Stimulated activated memory B cell treated with anti-CD40 and anti-IgM and Interleukin-4, amounts not matched to agents 10 μg/mL and 1 μg/mL and 100 μg/mL, for 72 hours (primary cell): ENCODE measurements around the gene WDR37.
"Not testable (repeated sequence)": the region's sequence is repeated elsewhere in the genome, so short reads cannot be mapped to it uniquely, and the experiment has no call there.

ENCODE experiments used
- ATAC-seq: fragments of 150-1000 bp; cut with Tn5 transposase; 2 replicates; pipeline ENCODE4 v1.10.0; 2021
- H3K27ac Mint-ChIP-seq: one replicate; pipeline ENCODE4 v1.8.0; 2022; ENCODE audit warnings: mild to moderate bottlenecking, mixed read lengths
- H3K27me3 Mint-ChIP-seq: one replicate; pipeline ENCODE4 v1.8.0; 2022; ENCODE audit warnings: mixed read lengths
- H3K36me3 Mint-ChIP-seq: one replicate; pipeline ENCODE4 v1.8.0; 2022; ENCODE audit warnings: mixed read lengths
- H3K4me1 Mint-ChIP-seq: one replicate; pipeline ENCODE4 v1.8.0; 2022; ENCODE audit warnings: mixed read lengths
- H3K4me3 Mint-ChIP-seq: one replicate; pipeline ENCODE4 v1.8.0; 2022; ENCODE audit warnings: mild to moderate bottlenecking, moderate library complexity, mixed read lengths
- H3K9me3 Mint-ChIP-seq: one replicate; pipeline ENCODE4 v1.8.0; 2022; ENCODE audit warnings: mixed read lengths

Gene WDR37

GRCh38 chr10:1049425-1049958, 6.7 kb upstream of the WDR37 start:
- Mint-ChIP-seq H3K4me3 (peak overlapping the region; percentile 88), H3K27me3 (no peaks in the 10 kb centered on the region), H3K4me1 (peaks cover 50% of the 10 kb centered on the region), H3K9me3 (no peaks in the 10 kb centered on the region), H3K27ac (peak overlapping the region; percentile 96), H3K36me3 (peaks cover 34% of the 10 kb centered on the region)
- no peak for ATAC-seq

GRCh38 chr10:1050145-1050544, 6.0 kb upstream of the WDR37 start:
- Mint-ChIP-seq H3K27me3 (no peaks in the 10 kb centered on the region), H3K4me1 (peaks cover 50% of the 10 kb centered on the region), H3K9me3 (no peaks in the 10 kb centered on the region), H3K36me3 (peaks cover 31% of the 10 kb centered on the region), H3K4me3 (peak overlapping the region; percentile 88), H3K27ac (peak overlapping the region; percentile 96)
- ATAC-seq = no peak

DNA sequence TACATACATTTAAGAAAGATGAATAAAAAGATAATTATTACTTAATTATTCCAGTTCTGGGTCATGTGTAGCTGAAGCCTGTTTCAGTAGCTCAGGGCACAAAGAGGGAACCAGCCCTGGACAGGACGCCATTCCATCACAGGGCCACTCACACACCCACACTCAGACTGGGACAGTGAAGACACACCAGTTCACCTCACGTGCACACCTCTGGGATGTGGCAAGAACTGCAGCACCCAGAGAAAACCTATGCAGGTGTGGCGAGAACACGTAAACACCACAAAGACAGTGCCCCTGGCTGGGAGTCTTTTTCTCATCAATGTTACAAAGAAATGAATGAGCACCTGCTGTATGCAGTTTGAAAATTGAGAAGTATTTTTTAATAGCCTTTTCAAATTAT, 5.6 kb upstream of the WDR37 start:
- no peaks in the 10 kb centered on the region for H3K9me3 Mint-ChIP-seq
- H3K27ac Mint-ChIP-seq = peak overlapping the region; percentile 96
- H3K4me1 Mint-ChIP-seq = peaks cover 50% of the 10 kb centered on the region
- peak overlapping the region; percentile 88 for H3K4me3 Mint-ChIP-seq
- no peaks in the 10 kb centered on the region for H3K27me3 Mint-ChIP-seq
- no peak for ATAC-seq
- peaks cover 27% of the 10 kb centered on the region for H3K36me3 Mint-ChIP-seq

DNA sequence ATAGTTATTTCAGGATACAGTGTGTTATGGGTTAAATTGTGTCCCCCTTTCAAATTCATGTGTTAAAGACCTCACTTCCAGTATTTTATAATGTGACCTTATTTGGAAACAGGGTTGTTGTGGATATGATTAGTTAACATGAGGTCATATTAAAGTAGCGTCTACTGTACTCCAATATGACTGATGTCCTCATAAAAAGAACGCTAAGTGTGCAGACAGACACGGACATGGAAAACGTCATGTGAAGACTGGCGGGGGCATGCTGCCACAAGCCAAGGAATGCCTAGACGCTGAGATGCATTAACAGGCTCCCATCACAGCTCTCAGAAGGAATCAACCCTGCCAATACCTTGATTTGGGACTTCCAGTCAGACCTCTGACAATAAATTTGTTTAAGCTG, 1.5 kb upstream of the WDR37 start:
- H3K27ac Mint-ChIP-seq = no peak overlapping the region
- no peaks in the 10 kb centered on the region for H3K9me3 Mint-ChIP-seq
- H3K36me3 Mint-ChIP-seq = peaks cover 14% of the 10 kb centered on the region
- ATAC-seq = no peak
- H3K4me3 Mint-ChIP-seq = peak overlapping the region; percentile 41
- H3K4me1 Mint-ChIP-seq = peaks cover 59% of the 10 kb centered on the region
- no peaks in the 10 kb centered on the region for H3K27me3 Mint-ChIP-seq

DNA sequence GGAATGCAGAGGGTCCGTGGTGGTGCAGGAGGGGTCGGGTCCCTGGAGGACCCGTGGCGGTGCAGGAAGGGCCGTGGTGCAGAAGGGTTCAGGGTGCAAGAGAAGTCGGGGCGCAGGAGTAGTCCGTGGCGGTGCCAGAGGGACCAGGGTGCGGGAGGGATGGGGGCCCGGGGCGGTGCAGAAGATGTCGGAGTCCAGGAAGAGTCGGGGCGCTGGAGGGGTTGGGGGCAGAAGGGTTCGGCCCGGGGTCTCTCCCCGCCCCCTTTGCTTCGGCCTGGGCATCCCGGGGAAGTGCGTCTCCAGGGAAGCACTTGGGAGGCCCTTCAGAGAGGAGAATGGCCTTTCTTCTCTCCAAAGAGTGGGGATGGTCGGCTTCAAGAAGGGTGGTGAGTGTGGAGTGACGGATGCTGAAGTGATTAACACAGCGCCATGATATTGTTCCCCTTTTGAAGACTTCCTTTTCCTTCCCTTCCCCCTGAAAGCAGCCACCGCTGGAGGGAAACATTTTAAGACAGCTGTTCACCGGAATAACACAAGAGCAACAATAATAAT, 997 bp downstream of the WDR37 start:
- no peaks in the 10 kb centered on the region for H3K27me3 Mint-ChIP-seq
- peak overlapping the region; percentile 96 for H3K4me3 Mint-ChIP-seq
- ATAC-seq = no peak
- no peaks in the 10 kb centered on the region for H3K9me3 Mint-ChIP-seq
- peak overlapping the region; percentile 95 for H3K27ac Mint-ChIP-seq
- peaks cover 14% of the 10 kb centered on the region for H3K36me3 Mint-ChIP-seq
- peaks cover 79% of the 10 kb centered on the region for H3K4me1 Mint-ChIP-seq

- no peaks in the 10 kb centered on the region for H3K9me3 Mint-ChIP-seq
- peaks cover 10% of the 10 kb centered on the region for H3K36me3 Mint-ChIP-seq
- peaks cover 71% of the 10 kb centered on the region for H3K4me1 Mint-ChIP-seq
- H3K27ac Mint-ChIP-seq = peak overlapping the region; percentile 95
- peak overlapping the region; percentile 96 for H3K4me3 Mint-ChIP-seq
- ATAC-seq = no peak
- no peaks in the 10 kb centered on the region for H3K27me3 Mint-ChIP-seq
Observed at GRCh38 chr10:1058017-1058416, 1.8 kb downstream of the WDR37 start.

- Mint-ChIP-seq H3K27me3 (no peaks in the 10 kb centered on the region), H3K9me3 (no peaks in the 10 kb centered on the region), H3K4me1 (peaks cover 59% of the 10 kb centered on the region), H3K27ac (no peak overlapping the region), H3K36me3 (peaks cover 16% of the 10 kb centered on the region), H3K4me3 (no peak overlapping the region)
- ATAC-seq = no peak
Observed at GRCh38 chr10:1059902-1060301, 3.7 kb downstream of the WDR37 start.

DNA sequence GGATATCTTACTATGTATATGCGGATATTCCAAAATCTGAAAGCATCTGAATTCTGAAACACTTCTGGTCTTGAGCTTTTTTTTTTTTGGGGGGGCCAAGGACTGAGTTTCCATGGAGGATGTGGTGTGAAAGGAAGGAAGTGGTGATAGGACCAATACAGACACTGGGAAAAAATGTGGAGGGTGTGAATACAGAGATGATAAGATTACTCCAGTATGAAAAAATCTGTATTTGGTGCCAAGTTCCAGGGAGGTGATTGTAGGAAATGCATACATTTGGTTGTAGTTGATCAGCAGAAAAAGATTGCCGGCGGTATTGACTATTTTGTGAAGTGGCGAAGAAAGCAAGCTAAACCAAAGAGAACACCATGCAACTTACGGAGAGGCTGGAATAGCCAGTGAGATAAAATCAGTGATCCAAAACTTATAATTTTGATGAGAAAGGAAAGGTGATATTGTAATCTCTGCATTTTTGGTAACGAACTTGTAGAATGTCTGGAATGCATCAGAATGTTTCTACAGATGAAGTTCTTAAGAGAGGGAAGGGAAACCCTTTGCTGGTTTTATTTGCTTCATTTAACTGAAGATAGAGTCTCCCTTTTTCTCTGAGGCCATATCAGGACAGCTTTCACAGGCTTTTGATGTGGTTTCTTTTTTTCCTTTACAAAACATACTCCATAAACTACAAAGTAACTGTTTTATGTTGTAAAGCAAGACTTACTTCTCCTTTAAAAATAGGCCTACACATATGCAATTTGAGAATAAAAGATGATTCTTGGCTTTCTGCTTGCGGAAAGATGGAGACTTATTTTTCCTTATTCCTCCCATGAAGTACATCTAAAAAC, 6.0 kb downstream of the WDR37 start:
- Mint-ChIP-seq H3K27me3 (no peaks in the 10 kb centered on the region), H3K27ac (no peak overlapping the region), H3K36me3 (peaks cover 31% of the 10 kb centered on the region), H3K9me3 (no peaks in the 10 kb centered on the region), H3K4me3 (no peak overlapping the region), H3K4me1 (peaks cover 48% of the 10 kb centered on the region)
- no peak for ATAC-seq

GRCh38 chr10:1063232-1063865, 7.2 kb downstream of the WDR37 start:
- no peak overlapping the region for H3K4me3 Mint-ChIP-seq
- H3K36me3 Mint-ChIP-seq = peaks cover 31% of the 10 kb centered on the region
- ATAC-seq = no peak
- no peaks in the 10 kb centered on the region for H3K27me3 Mint-ChIP-seq
- H3K27ac Mint-ChIP-seq = no peak overlapping the region
- peaks cover 45% of the 10 kb centered on the region for H3K4me1 Mint-ChIP-seq
- no peaks in the 10 kb centered on the region for H3K9me3 Mint-ChIP-seq

- no peak overlapping the region for H3K4me3 Mint-ChIP-seq
- ATAC-seq = no peak
- no peaks in the 10 kb centered on the region for H3K27me3 Mint-ChIP-seq
- peak overlapping the region; percentile 35 for H3K27ac Mint-ChIP-seq
- no peaks in the 10 kb centered on the region for H3K9me3 Mint-ChIP-seq
- H3K4me1 Mint-ChIP-seq = peaks cover 50% of the 10 kb centered on the region
- H3K36me3 Mint-ChIP-seq = peaks cover 31% of the 10 kb centered on the region
Observed at GRCh38 chr10:1064964-1065247, 8.7 kb downstream of the WDR37 start.

DNA sequence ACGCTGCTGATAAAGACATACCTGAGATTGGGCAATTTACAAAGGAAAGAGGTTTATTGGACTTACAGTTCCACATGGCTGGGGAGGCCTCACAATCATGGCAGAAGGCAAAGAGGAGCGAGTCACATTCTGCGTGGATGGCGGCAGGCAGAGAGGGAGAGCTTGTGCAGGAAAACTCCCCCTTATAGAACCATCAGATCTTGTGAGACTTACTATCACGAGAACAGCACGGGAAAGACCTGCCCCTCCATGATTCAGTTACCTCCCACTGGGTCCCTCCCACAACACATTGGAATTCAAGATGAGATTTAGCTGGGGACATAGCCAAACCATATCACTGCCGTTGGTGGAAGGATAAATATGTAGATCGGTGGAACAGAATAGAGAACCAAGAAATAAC, 10.5 kb downstream of the WDR37 start:
- not testable (repeated sequence) for ATAC-seq, H3K9me3 Mint-ChIP-seq, H3K27ac Mint-ChIP-seq, H3K27me3 Mint-ChIP-seq, H3K4me3 Mint-ChIP-seq
- peaks cover 46% of the 10 kb centered on the region for H3K4me1 Mint-ChIP-seq
- peaks cover 31% of the 10 kb centered on the region for H3K36me3 Mint-ChIP-seq

- Mint-ChIP-seq H3K9me3 (no peaks in the 10 kb centered on the region), H3K27me3 (no peaks in the 10 kb centered on the region), H3K4me1 (peaks cover 41% of the 10 kb centered on the region), H3K36me3 (peaks cover 39% of the 10 kb centered on the region), H3K27ac (no peak overlapping the region), H3K4me3 (no peak overlapping the region)
- ATAC-seq = no peak
Observed at GRCh38 chr10:1068380-1069361, 12.5 kb downstream of the WDR37 start.

DNA sequence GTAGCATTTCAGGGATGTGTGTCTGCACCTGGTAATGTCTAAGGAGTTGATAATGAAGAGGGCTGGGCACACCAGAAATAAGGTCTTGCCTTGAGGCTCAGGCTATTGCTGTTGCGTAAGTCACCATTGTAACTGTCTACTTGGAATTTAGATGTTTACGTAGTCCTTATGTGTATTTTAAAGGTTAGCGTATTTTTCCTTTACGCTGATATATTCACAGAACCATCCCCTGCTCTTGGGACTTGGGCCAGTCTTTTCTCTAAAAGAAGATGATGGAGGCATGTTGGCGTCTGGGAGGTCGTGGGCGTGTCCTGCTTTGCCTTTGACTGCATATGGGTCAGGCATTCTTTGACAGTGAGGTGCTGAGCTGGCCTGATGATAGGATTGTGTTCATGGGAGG, 14.7 kb downstream of the WDR37 start:
- Mint-ChIP-seq H3K27ac (peak overlapping the region; percentile 34), H3K4me1 (peaks cover 35% of the 10 kb centered on the region), H3K4me3 (no peak overlapping the region), H3K27me3 (no peaks in the 10 kb centered on the region), H3K9me3 (no peaks in the 10 kb centered on the region), H3K36me3 (peaks cover 35% of the 10 kb centered on the region)
- no peak for ATAC-seq

GRCh38 chr10:1074052-1074747, 18.0 kb downstream of the WDR37 start:
- H3K9me3 Mint-ChIP-seq = no peaks in the 10 kb centered on the region
- H3K27ac Mint-ChIP-seq = no peak overlapping the region
- H3K4me1 Mint-ChIP-seq = peaks cover 12% of the 10 kb centered on the region
- ATAC-seq = no peak
- peaks cover 41% of the 10 kb centered on the region for H3K36me3 Mint-ChIP-seq
- no peaks in the 10 kb centered on the region for H3K27me3 Mint-ChIP-seq
- no peak overlapping the region for H3K4me3 Mint-ChIP-seq
